PC-3 (cell line): Measurements from ENCODE around the gene TTC27.

Source experiments
- CTCF ChIP-seq: fragments of 300-600 bp; sonication (generic); conservative IDR thresholded peaks from 2 replicates; pipeline ENCODE4 v1.5.1; 2017; ENCODE audit warnings: antibody characterized with exemption, low read depth, mild to moderate bottlenecking, low read length
- EZH2 ChIP-seq: fragments of 300-600 bp; sonication (generic); IDR thresholded peaks from one replicate; pipeline ENCODE4 v1.6.1; 2017; ENCODE audit warnings: antibody characterized with exemption, mild to moderate bottlenecking, low read length; ENCODE audit not compliant: unreplicated experiment
- EZH2phosphoT487 ChIP-seq: fragments of 300-600 bp; sonication (generic); IDR thresholded peaks from 2 replicates; pipeline ENCODE4 v1.6.1; 2018; ENCODE audit warnings: mild to moderate bottlenecking, antibody characterized with exemption, low read length, borderline replicate concordance

- TF ChIP-seq CTCF (no peak), EZH2 (no peak), EZH2phosphoT487 (no peak)
Observed at GRCh38 chr2:32858713-32859112, 230.9 kb downstream of the TTC27 start.
